Neural cell (in vitro differentiated cells): ENCODE results near the gene KBTBD8.

ENCODE experiments used
- EP300 ChIP-seq: fragments of 450-650 bp; conservative IDR thresholded peaks from 2 replicates; pipeline ENCODE4 v1.6.1; 2014; ENCODE audit warnings: antibody characterized with exemption, mild to moderate bottlenecking, moderate library complexity; ENCODE audit not compliant: poor library complexity, severe bottlenecking
- EZH2 ChIP-seq: fragments of 200-600, 300-800 bp; shearing (Covaris generic), sonication (generic); IDR thresholded peaks from 2 replicates; pipeline ENCODE4 v1.6.1; 2014; ENCODE audit warnings: antibody characterized with exemption, low read length, borderline replicate concordance, mild to moderate bottlenecking; ENCODE audit not compliant: insufficient read depth, poor library complexity, severe bottlenecking
- POLR2AphosphoS5 ChIP-seq: IDR thresholded peaks from 2 replicates; pipeline ENCODE4 v1.6.1; 2012
- SMC3 ChIP-seq: fragments of 450-650 bp; conservative IDR thresholded peaks from 2 replicates; pipeline ENCODE4 v1.6.1; 2014; ENCODE audit warnings: antibody characterized with exemption, mild to moderate bottlenecking, moderate library complexity; ENCODE audit not compliant: poor library complexity
- TF ChIP-seq, protein P1 (sequence below): fragments of 450-650 bp; IDR thresholded peaks from 2 replicates; pipeline ENCODE4 v1.5.1; 2014; ENCODE audit warnings: antibody characterized with exemption, mild to moderate bottlenecking, moderate library complexity; ENCODE audit not compliant: poor library complexity, severe bottlenecking

- TF ChIP-seq POLR2AphosphoS5 = no peak
- no peak for TF ChIP-seq EZH2
- TF ChIP-seq, protein P1, sequence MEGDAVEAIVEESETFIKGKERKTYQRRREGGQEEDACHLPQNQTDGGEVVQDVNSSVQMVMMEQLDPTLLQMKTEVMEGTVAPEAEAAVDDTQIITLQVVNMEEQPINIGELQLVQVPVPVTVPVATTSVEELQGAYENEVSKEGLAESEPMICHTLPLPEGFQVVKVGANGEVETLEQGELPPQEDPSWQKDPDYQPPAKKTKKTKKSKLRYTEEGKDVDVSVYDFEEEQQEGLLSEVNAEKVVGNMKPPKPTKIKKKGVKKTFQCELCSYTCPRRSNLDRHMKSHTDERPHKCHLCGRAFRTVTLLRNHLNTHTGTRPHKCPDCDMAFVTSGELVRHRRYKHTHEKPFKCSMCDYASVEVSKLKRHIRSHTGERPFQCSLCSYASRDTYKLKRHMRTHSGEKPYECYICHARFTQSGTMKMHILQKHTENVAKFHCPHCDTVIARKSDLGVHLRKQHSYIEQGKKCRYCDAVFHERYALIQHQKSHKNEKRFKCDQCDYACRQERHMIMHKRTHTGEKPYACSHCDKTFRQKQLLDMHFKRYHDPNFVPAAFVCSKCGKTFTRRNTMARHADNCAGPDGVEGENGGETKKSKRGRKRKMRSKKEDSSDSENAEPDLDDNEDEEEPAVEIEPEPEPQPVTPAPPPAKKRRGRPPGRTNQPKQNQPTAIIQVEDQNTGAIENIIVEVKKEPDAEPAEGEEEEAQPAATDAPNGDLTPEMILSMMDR = no peak
- TF ChIP-seq SMC3 = no peak
- no peak for TF ChIP-seq EP300
Measured at GRCh38 chr3:66956742-66957141, 41.4 kb upstream of the KBTBD8 start.
